Sigmoid colon (tissue), 7 donors: ENCODE results near the gene TEX48. TPM values are rescaled to one million over a fixed set of nuclear protein-coding genes. Genes with fewer than 3 reads are reported as not detected.
A peak's percentile ranks its signal among the peaks of the same experiment; 100 is the strongest.

ENCODE experiments used
- DNase-seq: peaks from one replicate; pipeline ENCODE4 v3.0.0-alpha.2; 2019
- H3K27ac ChIP-seq, 4 donors: fragments of 200-600 bp; sonication (generic); one replicate each; pipeline ENCODE4 v1.5.1; 2016 to 2019; ENCODE audit warnings: mild to moderate bottlenecking in 1 of 4
- H3K27me3 ChIP-seq, 3 donors: fragments of 200-600 bp; sonication (generic); one replicate each; pipeline ENCODE4 v1.5.1; 2019; ENCODE audit warnings: mild to moderate bottlenecking in 1 of 3
- H3K36me3 ChIP-seq, 4 donors: fragments of 200-600 bp; sonication (generic); one replicate each; pipeline ENCODE4 v1.5.1; 2016 to 2019
- H3K4me1 ChIP-seq, 4 donors: fragments of 200-600 bp; sonication (generic); one replicate each; pipeline ENCODE4 v1.5.1; 2017 to 2019
- H3K4me3 ChIP-seq, 4 donors: fragments of 200-600 bp; sonication (generic); one replicate each; pipeline ENCODE4 v1.5.1; 2017 to 2019; ENCODE audit warnings: mild to moderate bottlenecking in 2 of 4, moderate library complexity in 1 of 4
- H3K9me3 ChIP-seq, 4 donors: fragments of 200-600 bp in 3 of 4; sonication (generic) in 3 of 4; one replicate each; pipeline versions ENCODE4 v1.5.1 to v1.6.1; 2013 to 2019
- CTCF ChIP-seq, 4 experiments: fragments of 450-650 bp in 3 of 4; fragments of 200-600 bp in 1 of 4; IDR thresholded peaks; one replicate each; pipeline ENCODE4 v1.5.1; 2016 to 2019; ENCODE audit warnings: antibody characterized with exemption in 4 of 4, mild to moderate bottlenecking in 3 of 4, moderate library complexity in 2 of 4
- EP300 ChIP-seq, 4 donors: sonication (generic); formaldehyde crosslinking; IDR thresholded peaks; one replicate each; pipeline ENCODE4 v1.6.1; 2017; ENCODE audit warnings: antibody characterized with exemption in 4 of 4
- POLR2A ChIP-seq, 2 donors: fragments of 450-650 bp; IDR thresholded peaks; one replicate each; pipeline ENCODE4 v1.6.1; 2016; ENCODE audit warnings: antibody characterized with exemption in 2 of 2, mild to moderate bottlenecking in 2 of 2, moderate library complexity in 2 of 2
- POLR2AphosphoS5 ChIP-seq, 4 donors: sonication (generic); formaldehyde crosslinking; IDR thresholded peaks; one replicate each; pipeline ENCODE4 v1.6.1; 2017; ENCODE audit warnings: antibody characterized with exemption in 4 of 4
- WGBS, 2 donors: extraction: QIAGEN DNeasy Blood & Tissue Kit; methylation state at CpG; one replicate each; pipeline ENCODE4 v1.1.7; 2013; 5-methylcytosine and 5-hydroxymethylcytosine counted together
- intact Hi-C: fragments of 100-400 bp; cut with DNase I; formaldehyde crosslinking; loops from one replicate; pipeline ENCODE4 v1.15.1; 2023
- polyA plus RNA-seq, 3 donors: library from polyadenylated mRNA; stranded (reverse); fragments of 200-250 nt; gene quantifications; one replicate each; pipeline ENCODE4 v1.2.3, GENCODE V29; 2013
- total RNA-seq, 4 donors: library from RNA; depleted of rRNA; stranded (reverse); fragments of >200 nt; gene quantifications; one replicate each; pipeline ENCODE4 v1.1.0, GENCODE V29; 2016
- donor health status: healthy with polysubstance abuse.
- donor health status: Bipolar disorder and iron deficiency.
- donor health status: healthy.

The TEX48 gene
- total RNA-seq (not detected), polyA plus RNA-seq (not detected)

- 24 to 53% methylated on average over 8 of the region's 8 CpGs for WGBS, 2 donors
- DNase-seq, result peak; percentile 71
- TF ChIP-seq EP300 (IDR thresholded peaks at IDR 0.05) (no peak), CTCF (IDR thresholded peaks at IDR 0.05) (peak in 3 of 4 experiments; percentile 35 to 45 (median 35)), POLR2A (IDR thresholded peaks at IDR 0.05) (no peak), POLR2AphosphoS5 (IDR thresholded peaks at IDR 0.05) (no peak)
- Histone ChIP-seq H3K9me3 (no peaks in the 10 kb centered on the region), H3K4me3 (no peak within 1 kb of the TSS), H3K27me3 (no peaks in the 10 kb centered on the region), H3K4me1 (peaks cover 0 to 14% (median 10%) of the 10 kb centered on the region in 4 donors), H3K36me3 (no peaks in the 10 kb centered on the region), H3K27ac (no peak within 1 kb of the TSS)
- intact Hi-C loops, result loop anchor here (5.0 kb wide), 3 partner anchors 231 to 841 kb away; no protein-coding TSS in a partner anchor
Observed at GRCh38 chr9:114681594-114682332, at the start of gene TEX48. Gene TEX48 (minus strand): TSS chr9:114682192. CDS start chr9:114671723, 10,469 bp downstream.

GRCh38 chr9:114731701-114732100 is 49.7 kb upstream of the TEX48 start:
- Histone ChIP-seq H3K9me3 (no peaks in the 10 kb centered on the region), H3K36me3 (no peaks in the 10 kb centered on the region), H3K4me3 (no peak overlapping the region), H3K4me1 (no peaks in the 10 kb centered on the region), H3K27ac (no peak overlapping the region), H3K27me3 (no peaks in the 10 kb centered on the region)
- no peak for TF ChIP-seq POLR2AphosphoS5 (IDR thresholded peaks at IDR 0.05)
- no peak for TF ChIP-seq EP300 (IDR thresholded peaks at IDR 0.05)
- TF ChIP-seq POLR2A (IDR thresholded peaks at IDR 0.05), result no peak
- no peak for TF ChIP-seq CTCF (IDR thresholded peaks at IDR 0.05)
- DNase-seq, result no peak
- 14 to 69% methylated on average over 1 of the region's 1 CpG for WGBS, 2 donors
- intact Hi-C loops, result no loop called here

- Histone ChIP-seq H3K9me3 (no peaks in the 10 kb centered on the region), H3K27me3 (no peaks in the 10 kb centered on the region), H3K4me3 (no peak overlapping the region), H3K4me1 (no peaks in the 10 kb centered on the region), H3K36me3 (no peaks in the 10 kb centered on the region), H3K27ac (no peak overlapping the region)
- intact Hi-C loops, result no loop called here
- WGBS, 2 donors, result 93 to 94% methylated on average over 5 of the region's 5 CpGs
- DNase-seq, result no peak
- no peak for TF ChIP-seq POLR2AphosphoS5 (IDR thresholded peaks at IDR 0.05)
- TF ChIP-seq EP300 (IDR thresholded peaks at IDR 0.05), result no peak
- TF ChIP-seq CTCF (IDR thresholded peaks at IDR 0.05), result no peak
- TF ChIP-seq POLR2A (IDR thresholded peaks at IDR 0.05), result no peak
Observed at GRCh38 chr9:114729706-114730105, 47.7 kb upstream of the TEX48 start.

- WGBS, 2 donors, result 82 to 83% methylated on average over 3 of the region's 3 CpGs
- intact Hi-C loops, result no loop called here
- no peak for DNase-seq
- Histone ChIP-seq H3K27me3 (no peaks in the 10 kb centered on the region), H3K4me3 (no peak overlapping the region), H3K27ac (no peak overlapping the region), H3K36me3 (no peaks in the 10 kb centered on the region), H3K9me3 (no peaks in the 10 kb centered on the region), H3K4me1 (no peaks in the 10 kb centered on the region)
- no peak for TF ChIP-seq POLR2A (IDR thresholded peaks at IDR 0.05)
- no peak for TF ChIP-seq POLR2AphosphoS5 (IDR thresholded peaks at IDR 0.05)
- TF ChIP-seq CTCF (IDR thresholded peaks at IDR 0.05), result no peak
- TF ChIP-seq EP300 (IDR thresholded peaks at IDR 0.05), result no peak
Observed at GRCh38 chr9:114725930-114726329, 43.9 kb upstream of the TEX48 start.
